Activated naive CD8-positive, alpha-beta T cell treated with anti-CD3 and anti-CD28 coated beads for 36 hours (primary cell): Measurements from ENCODE around the gene APPL1. TPM values are rescaled to one million over a fixed set of nuclear protein-coding genes. Genes with fewer than 3 reads are reported as not detected.
A peak's percentile ranks its signal among the peaks of the same experiment; 100 is the strongest.
"Not testable (repeated sequence)": the region's sequence is repeated elsewhere in the genome, so short reads cannot be mapped to it uniquely, and the experiment has no call there.

Experiments
- DNase-seq: peaks from one replicate; pipeline ENCODE4 v3.0.0; 2021
- H3K27ac Mint-ChIP-seq: one replicate; pipeline ENCODE4 v1.8.0; 2022; ENCODE audit warnings: mild to moderate bottlenecking, moderate library complexity, mixed read lengths
- H3K27me3 Mint-ChIP-seq: one replicate; pipeline ENCODE4 v1.8.0; 2022; ENCODE audit warnings: mild to moderate bottlenecking, mixed read lengths
- H3K36me3 Mint-ChIP-seq: one replicate; pipeline ENCODE4 v1.8.0; 2021; ENCODE audit warnings: mild to moderate bottlenecking, mixed read lengths
- H3K4me1 Mint-ChIP-seq: one replicate; pipeline ENCODE4 v1.8.0; 2021; ENCODE audit warnings: mixed read lengths
- H3K4me3 Mint-ChIP-seq: one replicate; pipeline ENCODE4 v1.8.0; 2022; ENCODE audit warnings: mild to moderate bottlenecking, moderate library complexity, mixed read lengths
- H3K9me3 Mint-ChIP-seq: one replicate; pipeline ENCODE4 v1.8.0; 2022; ENCODE audit warnings: mixed read lengths
- total RNA-seq, 2 experiments: library from RNA; stranded (reverse); gene quantifications; one replicate each; pipeline ENCODE4 v1.2.3, GENCODE V29; 2021

APPL1 gene
- total RNA-seq, 2 experiments from 2014 or later, result 36.2 to 41.2 TPM

GRCh38 chr3:57292159-57292896, 64.8 kb downstream of the APPL1 start, which contains the start of gene ASB14:
TSS of gene ASB14 (minus strand) at chr3:57292685. CDS start at chr3:57292033, 652 bp downstream.
- no peaks in the 10 kb centered on the region for H3K4me1 Mint-ChIP-seq
- H3K27me3 Mint-ChIP-seq, result peaks cover 7% of the 10 kb centered on the region
- no peak within 1 kb of the TSS for H3K27ac Mint-ChIP-seq
- no peak within 1 kb of the TSS for H3K4me3 Mint-ChIP-seq
- no peaks in the 10 kb centered on the region for H3K36me3 Mint-ChIP-seq
- DNase-seq, result no peak
- no peaks in the 10 kb centered on the region for H3K9me3 Mint-ChIP-seq

GRCh38 chr3:57292897-57293526, 65.5 kb downstream of the APPL1 start:
- DNase-seq, result no peak
- Mint-ChIP-seq H3K27ac (no peak overlapping the region), H3K4me1 (no peaks in the 10 kb centered on the region), H3K9me3 (no peaks in the 10 kb centered on the region), H3K27me3 (peaks cover 7% of the 10 kb centered on the region), H3K36me3 (no peaks in the 10 kb centered on the region), H3K4me3 (no peak overlapping the region)

- H3K4me1 Mint-ChIP-seq, result no peaks in the 10 kb centered on the region
These were observed 70.5 kb downstream of the APPL1 start for GRCh38 chr3:57298041-57298440.

GRCh38 chr3:57303520-57303919, 76.0 kb downstream of the APPL1 start:
- H3K27me3 Mint-ChIP-seq, result peaks cover 13% of the 10 kb centered on the region
- not testable (repeated sequence) for H3K27ac Mint-ChIP-seq, H3K4me1 Mint-ChIP-seq, H3K4me3 Mint-ChIP-seq, H3K36me3 Mint-ChIP-seq, DNase-seq, H3K9me3 Mint-ChIP-seq

More at GRCh38 chr3:57298041-57298440, 70.5 kb downstream of the APPL1 start:
- no peak overlapping the region for H3K27ac Mint-ChIP-seq
- peaks cover 16% of the 10 kb centered on the region for H3K27me3 Mint-ChIP-seq
- H3K36me3 Mint-ChIP-seq, result no peaks in the 10 kb centered on the region
- H3K9me3 Mint-ChIP-seq, result no peaks in the 10 kb centered on the region
- DNase-seq, result peak; percentile 2
- no peak overlapping the region for H3K4me3 Mint-ChIP-seq

- Mint-ChIP-seq H3K9me3 (no peaks in the 10 kb centered on the region), H3K4me3 (no peak overlapping the region), H3K27ac (no peak overlapping the region), H3K4me1 (no peaks in the 10 kb centered on the region), H3K27me3 (no peaks in the 10 kb centered on the region), H3K36me3 (no peaks in the 10 kb centered on the region)
- DNase-seq, result no peak
These were observed 82.3 kb downstream of the APPL1 start for GRCh38 chr3:57309769-57310360.

GRCh38 chr3:57314204-57314603, 86.7 kb downstream of the APPL1 start:
- no peak overlapping the region for H3K4me3 Mint-ChIP-seq
- no peaks in the 10 kb centered on the region for H3K4me1 Mint-ChIP-seq
- no peaks in the 10 kb centered on the region for H3K36me3 Mint-ChIP-seq
- DNase-seq, result no peak
- H3K9me3 Mint-ChIP-seq, result peaks cover 3% of the 10 kb centered on the region
- peaks cover 9% of the 10 kb centered on the region for H3K27me3 Mint-ChIP-seq
- H3K27ac Mint-ChIP-seq, result no peak overlapping the region

Other genes starting within 250 kb of the APPL1 start
- not detected for gene SPATA12, start 167.1 kb upstream of the APPL1 start, total RNA-seq
- under 1 TPM in 1 of 2 experiments, not detected in 1; 0.04 TPM for gene IL17RD, start 62.4 kb upstream of the APPL1 start, total RNA-seq
- under 1 TPM; 0.35 to 0.38 TPM for gene HESX1, start 27.8 kb upstream of the APPL1 start, total RNA-seq
- not detected for gene ASB14, start 65.0 kb downstream of the APPL1 start, total RNA-seq